ENCODE data around the gene C16orf87.

C16orf87 gene

DNA sequence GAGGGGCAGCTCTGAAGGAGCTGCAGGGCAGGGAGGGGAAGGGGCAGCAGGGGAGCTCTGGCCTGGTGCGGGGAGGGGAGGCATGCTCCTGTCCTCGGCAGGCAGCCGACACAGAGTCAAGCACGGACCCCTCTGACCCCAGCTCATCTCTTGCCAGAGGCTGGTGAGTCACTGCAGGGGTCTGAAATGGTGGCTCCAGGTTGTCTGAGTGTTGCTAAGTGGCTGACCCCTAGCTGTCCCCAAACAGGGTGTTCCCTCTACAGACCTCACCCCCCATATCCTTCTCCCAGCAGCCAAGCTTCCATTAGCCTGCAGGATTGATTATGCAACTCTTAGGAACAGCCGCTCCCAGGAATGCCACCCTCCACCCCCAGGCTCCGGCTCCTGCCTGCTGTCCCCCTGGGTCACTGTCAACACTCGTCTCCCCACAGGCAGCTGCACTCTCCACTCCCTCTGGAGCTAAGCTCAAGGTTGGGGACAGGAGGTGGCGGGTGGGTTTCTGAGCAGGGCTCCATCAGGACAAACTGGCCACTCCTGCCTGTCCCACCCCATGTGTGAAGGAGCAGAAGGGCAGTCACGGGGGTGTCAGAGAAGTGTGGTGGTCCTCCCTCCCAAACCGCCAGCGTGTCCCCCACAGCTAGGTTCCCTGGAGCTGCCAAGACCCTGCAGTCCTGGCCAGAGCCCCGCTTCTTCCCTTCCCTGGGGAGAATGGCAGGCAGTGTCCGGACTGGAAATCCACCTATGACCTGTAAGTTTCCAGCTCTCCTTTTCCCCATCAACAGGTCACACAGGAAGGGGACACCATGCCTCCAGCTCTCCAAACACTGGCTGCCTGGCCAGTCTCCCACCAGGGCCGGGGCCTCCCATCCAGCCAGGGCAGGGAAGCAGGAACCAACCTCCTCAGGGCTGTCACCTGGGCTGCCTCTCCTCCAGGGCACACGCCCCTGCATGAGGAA, 83.9 kb downstream of the C16orf87 start:
- no peaks in the 10 kb centered on the region for H3K9me3 ChIP-seq (ENCODE audit: control insufficient read depth, low read length)
- H3K4me1 ChIP-seq (ENCODE audit: control insufficient read depth, insufficient read depth, low read length), result peaks cover 20% of the 10 kb centered on the region
- H3K27me3 ChIP-seq (ENCODE audit: control insufficient read depth, insufficient read depth, low read length, poor library complexity, severe bottlenecking), result no peaks in the 10 kb centered on the region
- no peak overlapping the region for H3K27ac ChIP-seq (ENCODE audit: insufficient read depth, low read depth, low read length, poor library complexity, severe bottlenecking)
- no peaks in the 10 kb centered on the region for H3K36me3 ChIP-seq (ENCODE audit: control insufficient read depth, insufficient read depth, low read length)
- 69 to 77% methylated on average over 15 of the region's 15 CpGs for WGBS, 2 experiments
- no peak overlapping the region for H3K4me3 ChIP-seq (ENCODE audit: insufficient read depth, low read depth, low read length)

Measured in ectodermal cell (in vitro differentiated cells).